ENCODE measurements around the gene PPP6R1. TPM values are rescaled to one million over a fixed set of nuclear protein-coding genes. Genes with fewer than 3 reads are reported as not detected.

Gene PPP6R1
- total and polyA plus RNA-seq, 11 donors: 28.6 to 60.4 (median 41.1) TPM

DNA sequence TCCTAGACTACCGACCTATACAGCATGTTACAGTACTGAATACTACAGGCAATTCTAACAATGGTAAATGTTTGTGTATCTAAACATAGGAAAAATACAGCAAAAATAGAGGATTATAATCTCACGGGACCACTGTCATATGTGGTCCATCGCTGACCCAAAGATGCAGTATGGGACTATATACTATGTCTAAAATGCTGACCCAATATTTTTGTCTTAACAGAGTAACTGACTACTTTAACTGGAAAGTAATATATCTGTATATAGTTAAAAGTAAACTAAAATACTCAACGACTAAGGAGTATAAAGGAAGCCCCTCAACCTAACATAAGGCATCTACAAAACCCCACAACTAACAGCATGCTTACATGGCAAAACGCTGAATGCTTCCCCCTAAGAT is 25.8 kb downstream of the PPP6R1 start:
- DNase-seq (no peak), ATAC-seq (no peak)
- intact Hi-C loops (cut with DNase I): no loop called here
- Histone ChIP-seq H3K36me3 (peaks cover 8 to 99% (median 84%) of the 10 kb centered on the region in 9 donors), H3K4me1 (peaks cover 0 to 16% (median 8%) of the 10 kb centered on the region in 12 donors), H3K27me3 (no peaks in the 10 kb centered on the region), H3K9me3 (no peaks in the 10 kb centered on the region), H3K4me3 (no peak overlapping the region), H3K27ac (no peak overlapping the region)
- TF ChIP-seq POLR2A (IDR thresholded peaks at IDR 0.05): no peak
- TF ChIP-seq, protein P1, sequence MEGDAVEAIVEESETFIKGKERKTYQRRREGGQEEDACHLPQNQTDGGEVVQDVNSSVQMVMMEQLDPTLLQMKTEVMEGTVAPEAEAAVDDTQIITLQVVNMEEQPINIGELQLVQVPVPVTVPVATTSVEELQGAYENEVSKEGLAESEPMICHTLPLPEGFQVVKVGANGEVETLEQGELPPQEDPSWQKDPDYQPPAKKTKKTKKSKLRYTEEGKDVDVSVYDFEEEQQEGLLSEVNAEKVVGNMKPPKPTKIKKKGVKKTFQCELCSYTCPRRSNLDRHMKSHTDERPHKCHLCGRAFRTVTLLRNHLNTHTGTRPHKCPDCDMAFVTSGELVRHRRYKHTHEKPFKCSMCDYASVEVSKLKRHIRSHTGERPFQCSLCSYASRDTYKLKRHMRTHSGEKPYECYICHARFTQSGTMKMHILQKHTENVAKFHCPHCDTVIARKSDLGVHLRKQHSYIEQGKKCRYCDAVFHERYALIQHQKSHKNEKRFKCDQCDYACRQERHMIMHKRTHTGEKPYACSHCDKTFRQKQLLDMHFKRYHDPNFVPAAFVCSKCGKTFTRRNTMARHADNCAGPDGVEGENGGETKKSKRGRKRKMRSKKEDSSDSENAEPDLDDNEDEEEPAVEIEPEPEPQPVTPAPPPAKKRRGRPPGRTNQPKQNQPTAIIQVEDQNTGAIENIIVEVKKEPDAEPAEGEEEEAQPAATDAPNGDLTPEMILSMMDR (IDR thresholded peaks at IDR 0.05): no peak
- WGBS, 4 donors: 85 to 91% (median 89%) methylated on average over 5 of the region's 5 CpGs

DNA sequence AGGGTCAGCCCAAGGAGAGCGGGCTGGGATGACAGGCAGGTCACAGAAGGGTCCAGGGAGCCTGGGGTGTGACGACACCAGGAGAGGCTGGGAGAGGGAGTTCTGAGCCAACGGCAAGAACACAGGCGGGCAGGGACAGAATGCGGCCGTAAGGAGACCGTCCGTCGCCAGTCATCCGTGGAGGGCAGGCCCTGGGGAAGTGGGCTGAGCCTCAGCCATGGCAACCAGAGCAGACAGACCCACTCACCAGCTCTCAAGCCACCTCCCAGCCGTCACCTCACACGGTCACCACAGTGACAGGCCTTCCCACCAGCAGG is 26.6 kb downstream of the PPP6R1 start:
- ATAC-seq (no peak), DNase-seq (no peak)
- TF ChIP-seq POLR2A (IDR thresholded peaks at IDR 0.05): no peak
- TF ChIP-seq, protein P1 (IDR thresholded peaks at IDR 0.05): no peak
- Histone ChIP-seq H3K9me3 (no peaks in the 10 kb centered on the region), H3K27ac (no peak overlapping the region), H3K27me3 (no peaks in the 10 kb centered on the region), H3K4me1 (peaks cover 0 to 23% (median 8%) of the 10 kb centered on the region in 12 donors), H3K36me3 (peaks cover 8 to 97% (median 78%) of the 10 kb centered on the region in 9 donors), H3K4me3 (no peak overlapping the region)
- WGBS, 4 donors: 59 to 80% (median 73%) methylated on average over 12 of the region's 12 CpGs
- intact Hi-C loops (cut with DNase I): no loop called here

DNA sequence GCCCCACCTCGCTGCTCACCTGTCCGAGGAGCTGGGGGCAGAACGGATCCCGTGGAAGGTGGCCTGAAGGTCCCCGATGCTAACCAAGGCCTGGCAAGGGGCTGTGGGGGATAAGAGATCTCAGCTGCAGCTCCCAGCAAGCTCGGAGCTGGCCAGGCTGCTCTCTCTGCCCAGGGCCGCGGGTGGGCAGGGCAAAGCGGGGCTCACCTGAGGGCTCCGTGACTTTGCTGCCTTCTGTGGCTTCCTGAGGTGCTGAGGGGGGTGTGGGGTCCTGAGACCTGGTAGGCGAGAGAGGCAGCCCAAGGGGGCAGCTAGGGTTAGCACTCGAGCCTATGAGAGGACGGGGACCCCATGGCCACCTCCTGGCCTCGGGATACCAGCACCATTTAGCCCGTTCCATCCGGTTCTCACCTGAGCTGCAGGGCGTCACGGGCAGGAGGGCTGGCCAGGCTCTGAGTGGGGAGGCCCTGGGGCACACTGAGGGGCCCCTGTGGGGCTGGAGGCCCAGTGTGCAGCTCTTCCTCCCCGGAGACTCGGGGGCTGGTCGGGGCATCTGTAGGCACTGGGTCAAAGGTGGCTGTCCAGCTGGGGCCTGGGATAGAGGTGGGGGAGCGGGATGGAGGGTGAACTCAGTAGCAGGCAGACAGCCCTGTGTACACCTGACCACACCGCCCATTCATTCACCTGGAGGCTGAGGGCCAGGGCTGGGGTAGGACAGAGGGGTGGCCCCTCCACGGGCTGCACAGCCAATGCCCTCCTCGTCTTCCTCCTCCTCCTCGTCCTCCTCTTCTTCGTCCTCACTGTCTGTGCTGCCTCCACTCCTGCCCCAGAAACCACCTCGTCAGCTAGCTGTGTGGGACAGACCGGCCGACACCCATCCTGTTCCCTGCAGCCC is 27.2 kb downstream of the PPP6R1 start:
- Histone ChIP-seq H3K4me3 (no peak overlapping the region), H3K36me3 (peaks cover 7 to 97% (median 76%) of the 10 kb centered on the region in 9 donors), H3K27me3 (no peaks in the 10 kb centered on the region), H3K4me1 (peaks cover 0 to 24% (median 8%) of the 10 kb centered on the region in 12 donors), H3K27ac (no peak overlapping the region), H3K9me3 (no peaks in the 10 kb centered on the region)
- DNase-seq (peak in 1 of 5 donors; percentile 54), ATAC-seq (no peak)
- intact Hi-C loops (cut with DNase I): no loop called here
- WGBS, 4 donors: 87 to 92% (median 91%) methylated on average over 28 to 30 of the region's 30 CpGs
- TF ChIP-seq, protein P1 (IDR thresholded peaks at IDR 0.05): no peak
- TF ChIP-seq POLR2A (IDR thresholded peaks at IDR 0.05): no peak

DNA sequence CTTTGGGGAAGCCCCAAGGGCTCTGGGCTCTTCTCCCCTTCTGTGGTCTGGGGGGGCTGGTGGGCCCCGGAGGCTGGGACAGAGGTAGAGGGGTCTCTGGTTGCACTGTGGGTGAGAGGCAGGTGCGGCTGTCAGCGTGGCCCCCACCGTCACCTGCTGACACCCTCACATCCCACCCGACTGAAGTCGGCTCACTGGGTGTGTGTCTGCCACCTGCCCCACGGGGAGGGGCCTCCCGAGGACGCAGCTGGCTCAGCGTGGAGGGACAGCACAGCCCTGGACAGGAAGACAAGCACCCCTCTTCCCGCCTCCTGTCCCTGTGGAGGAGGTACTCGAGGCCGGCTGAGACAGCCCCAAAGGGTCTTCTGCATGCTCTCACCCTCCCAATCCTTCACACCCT is 28.0 kb downstream of the PPP6R1 start:
- Histone ChIP-seq H3K4me3 (no peak overlapping the region), H3K27me3 (no peaks in the 10 kb centered on the region), H3K36me3 (peaks cover 4 to 94% (median 67%) of the 10 kb centered on the region in 9 donors), H3K9me3 (no peaks in the 10 kb centered on the region), H3K4me1 (peaks cover 0 to 24% (median 8%) of the 10 kb centered on the region in 12 donors), H3K27ac (no peak overlapping the region)
- 88 to 94% (median 90%) methylated on average over 2 to 13 of the region's 13 CpGs for WGBS, 4 donors
- peak in 1 of 5 donors; percentile 18 for DNase-seq
- no peak for TF ChIP-seq POLR2A (IDR thresholded peaks at IDR 0.05)
- TF ChIP-seq, protein P1 (IDR thresholded peaks at IDR 0.05): no peak
- no peak for ATAC-seq
- intact Hi-C loops (cut with DNase I): no loop called here
